Measurements from ENCODE around the gene COBLL1. TPM values are rescaled to one million over a fixed set of nuclear protein-coding genes. Genes with fewer than 3 reads are reported as not detected.

Gene COBLL1
- total RNA-seq, 2 experiments from 2014 or later = 0.53 TPM; not detected in 1

GRCh38 chr2:164669291-164669690 is 172.3 kb downstream of the COBLL1 start:
- Mint-ChIP-seq H3K27ac (no peak overlapping the region), H3K4me3 (no peak overlapping the region), H3K36me3 (ENCODE audit: low read depth) (no peaks in the 10 kb centered on the region), H3K27me3 (no peaks in the 10 kb centered on the region), H3K9me3 (no peaks in the 10 kb centered on the region), H3K4me1 (ENCODE audit: low read depth) (no peaks in the 10 kb centered on the region)
- no peak overlapping the region for H3K4me3 ChIP-seq (ENCODE audit: low read length)
- no peaks in the 10 kb centered on the region for H3K27me3 ChIP-seq (ENCODE audit: control insufficient read depth in 1 of 2, insufficient read depth in 2 of 2, low read length in 2 of 2)
- ATAC-seq (ENCODE audit: poor library complexity) (no peak), DNase-seq (no peak)
- intact Hi-C loops (cut with DNase I, micrococcal nuclease) = no loop called here
- no peaks in the 10 kb centered on the region for H3K36me3 ChIP-seq (ENCODE audit: insufficient read depth, low read length)
- H3K9me3 ChIP-seq (ENCODE audit: control insufficient read depth in 1 of 2, insufficient read depth in 1 of 2, low read length in 2 of 2) = peaks cover 0 to 7% of the 10 kb centered on the region in 2 experiments
- ChIA-PET POLR2A (no interaction called here), CTCF (no interaction called here)
- H3K4me1 ChIP-seq (ENCODE audit: insufficient read depth, low read length) = no peaks in the 10 kb centered on the region
- no peak for TF ChIP-seq CTCF (IDR thresholded peaks at IDR 0.05)
- no peak overlapping the region for H3K27ac ChIP-seq (ENCODE audit: low read depth in 1 of 2, low read length in 2 of 2)

- TF ChIP-seq CTCF (IDR thresholded peaks at IDR 0.05) = no peak
- Histone ChIP-seq H3K4me1 (ENCODE audit: insufficient read depth, low read length) (no peaks in the 10 kb centered on the region), H3K27me3 (ENCODE audit: control insufficient read depth in 1 of 2, insufficient read depth in 2 of 2, low read length in 2 of 2) (no peaks in the 10 kb centered on the region), H3K9me3 (ENCODE audit: control insufficient read depth in 1 of 2, insufficient read depth in 1 of 2, low read length in 2 of 2) (peaks cover 0 to 2% of the 10 kb centered on the region in 2 experiments), H3K27ac (ENCODE audit: low read depth in 1 of 2, low read length in 2 of 2) (no peak overlapping the region), H3K4me3 (ENCODE audit: low read length) (no peak overlapping the region), H3K36me3 (ENCODE audit: insufficient read depth, low read length) (no peaks in the 10 kb centered on the region)
- no peak for DNase-seq
- Mint-ChIP-seq H3K9me3 (no peaks in the 10 kb centered on the region), H3K4me3 (no peak overlapping the region), H3K27me3 (no peaks in the 10 kb centered on the region), H3K27ac (no peak overlapping the region), H3K4me1 (ENCODE audit: low read depth) (no peaks in the 10 kb centered on the region), H3K36me3 (ENCODE audit: low read depth) (no peaks in the 10 kb centered on the region)
- intact Hi-C loops (cut with DNase I, micrococcal nuclease) = no loop called here
- ATAC-seq (ENCODE audit: poor library complexity) = no peak
- CTCF ChIA-PET = no interaction called here
- POLR2A ChIA-PET = no interaction called here
These were observed 174.1 kb downstream of the COBLL1 start for GRCh38 chr2:164667566-164667965.

- no peaks in the 10 kb centered on the region for H3K36me3 ChIP-seq (ENCODE audit: insufficient read depth, low read length)
- no peak overlapping the region for H3K4me3 ChIP-seq (ENCODE audit: low read length)
- ATAC-seq (ENCODE audit: poor library complexity) (no peak), DNase-seq (no peak)
- no peak overlapping the region for H3K4me3 Mint-ChIP-seq
- H3K9me3 ChIP-seq (ENCODE audit: control insufficient read depth in 1 of 2, insufficient read depth in 1 of 2, low read length in 2 of 2) = peaks cover 0 to 2% of the 10 kb centered on the region in 2 experiments
- H3K27ac ChIP-seq (ENCODE audit: low read depth in 1 of 2, low read length in 2 of 2) = no peak overlapping the region
- intact Hi-C loops (cut with DNase I, micrococcal nuclease) = no loop called here
- ChIA-PET POLR2A (no interaction called here), CTCF (no interaction called here)
- H3K4me1 Mint-ChIP-seq (ENCODE audit: low read depth) = no peaks in the 10 kb centered on the region
- no peaks in the 10 kb centered on the region for H3K4me1 ChIP-seq (ENCODE audit: insufficient read depth, low read length)
- H3K27me3 Mint-ChIP-seq = no peaks in the 10 kb centered on the region
- no peak for TF ChIP-seq CTCF (IDR thresholded peaks at IDR 0.05)
- no peaks in the 10 kb centered on the region for H3K27me3 ChIP-seq (ENCODE audit: control insufficient read depth in 1 of 2, insufficient read depth in 2 of 2, low read length in 2 of 2)
- H3K9me3 Mint-ChIP-seq = no peaks in the 10 kb centered on the region
- H3K27ac Mint-ChIP-seq = no peak overlapping the region
- no peaks in the 10 kb centered on the region for H3K36me3 Mint-ChIP-seq (ENCODE audit: low read depth)
These were observed 177.6 kb downstream of the COBLL1 start for GRCh38 chr2:164664070-164664469.

All from CD4-positive, alpha-beta T cell (primary cell).